ENCODE results near the gene ALDH6A1. TPM values are rescaled to one million over a fixed set of nuclear protein-coding genes. Genes with fewer than 3 reads are reported as not detected.

Gene ALDH6A1
- total and polyA plus RNA-seq, 9 donors: 7.2 to 17.3 (median 12.9) TPM

- no peaks in the 10 kb centered on the region for H3K9me3 ChIP-seq (replicated peaks; ENCODE audit: control insufficient read depth, low read depth, low read length)
- H3K4me1 ChIP-seq (ENCODE audit: control insufficient read depth, insufficient read depth, low read length): peaks cover 9% of the 10 kb centered on the region
- no CpG with 5 or more reads among the region's 1 CpG for WGBS (ENCODE audit: insufficient coverage)
- DNase-seq: no peak
- H3K27ac ChIP-seq (ENCODE audit: low read length): no peak overlapping the region
- no peaks in the 10 kb centered on the region for H3K27me3 ChIP-seq (ENCODE audit: control insufficient read depth, insufficient read depth, low read length)
- no peaks in the 10 kb centered on the region for H3K36me3 ChIP-seq (ENCODE audit: control insufficient read depth, insufficient read depth, low read length)
- peak overlapping the region; percentile 95 for H3K4me3 ChIP-seq (ENCODE audit: low read length)
Measured at GRCh38 chr14:74085828-74086227, 1.6 kb upstream of the ALDH6A1 start.

- H3K36me3 ChIP-seq (ENCODE audit: control insufficient read depth, insufficient read depth, low read length): no peaks in the 10 kb centered on the region
- WGBS (ENCODE audit: insufficient coverage): 0% methylated on average over 19 of the region's 26 CpGs
- no peaks in the 10 kb centered on the region for H3K27me3 ChIP-seq (ENCODE audit: control insufficient read depth, insufficient read depth, low read length)
- H3K4me1 ChIP-seq (ENCODE audit: control insufficient read depth, insufficient read depth, low read length): peaks cover 9% of the 10 kb centered on the region
- H3K27ac ChIP-seq (ENCODE audit: low read length): peak overlapping the region; percentile 82
- H3K9me3 ChIP-seq (replicated peaks; ENCODE audit: control insufficient read depth, low read depth, low read length): no peaks in the 10 kb centered on the region
- no peak for DNase-seq
- peak overlapping the region; percentile 95 for H3K4me3 ChIP-seq (ENCODE audit: low read length)
Measured at GRCh38 chr14:74085047-74085637, 889 bp upstream of the ALDH6A1 start.

- no peaks in the 10 kb centered on the region for H3K36me3 ChIP-seq (ENCODE audit: control insufficient read depth, insufficient read depth, low read length)
- peak overlapping the region; percentile 95 for H3K4me3 ChIP-seq (ENCODE audit: low read length)
- H3K27me3 ChIP-seq (ENCODE audit: control insufficient read depth, insufficient read depth, low read length): no peaks in the 10 kb centered on the region
- WGBS (ENCODE audit: insufficient coverage): 2% methylated on average over 11 of the region's 15 CpGs
- no peaks in the 10 kb centered on the region for H3K9me3 ChIP-seq (replicated peaks; ENCODE audit: control insufficient read depth, low read depth, low read length)
- peak overlapping the region; percentile 91 for H3K27ac ChIP-seq (ENCODE audit: low read length)
- no peak for DNase-seq
- H3K4me1 ChIP-seq (ENCODE audit: control insufficient read depth, insufficient read depth, low read length): peaks cover 9% of the 10 kb centered on the region
Measured at GRCh38 chr14:74083784-74084276, 423 bp downstream of the ALDH6A1 start.

- Histone ChIP-seq H3K4me1 (ENCODE audit: control insufficient read depth, insufficient read depth, low read length) (peaks cover 9% of the 10 kb centered on the region), H3K27ac (ENCODE audit: low read length) (peak overlapping the region; percentile 6), H3K27me3 (ENCODE audit: control insufficient read depth, insufficient read depth, low read length) (no peaks in the 10 kb centered on the region), H3K4me3 (ENCODE audit: low read length) (no peak overlapping the region), H3K36me3 (ENCODE audit: control insufficient read depth, insufficient read depth, low read length) (no peaks in the 10 kb centered on the region), H3K9me3 (replicated peaks; ENCODE audit: control insufficient read depth, low read depth, low read length) (no peaks in the 10 kb centered on the region)
- no CpG with 5 or more reads among the region's 3 CpGs for WGBS (ENCODE audit: insufficient coverage)
- DNase-seq: peak; percentile 7
Measured at GRCh38 chr14:74083161-74083560, 1.1 kb downstream of the ALDH6A1 start.

GRCh38 chr14:74081491-74081890, 2.8 kb downstream of the ALDH6A1 start:
- Histone ChIP-seq H3K36me3 (ENCODE audit: control insufficient read depth, insufficient read depth, low read length) (no peaks in the 10 kb centered on the region), H3K27ac (ENCODE audit: low read length) (peak overlapping the region; percentile 9), H3K9me3 (replicated peaks; ENCODE audit: control insufficient read depth, low read depth, low read length) (no peaks in the 10 kb centered on the region), H3K4me1 (ENCODE audit: control insufficient read depth, insufficient read depth, low read length) (peaks cover 9% of the 10 kb centered on the region), H3K27me3 (ENCODE audit: control insufficient read depth, insufficient read depth, low read length) (no peaks in the 10 kb centered on the region), H3K4me3 (ENCODE audit: low read length) (no peak overlapping the region)
- WGBS (ENCODE audit: insufficient coverage): 93% methylated on average over 2 of the region's 3 CpGs
- DNase-seq: no peak

GRCh38 chr14:74080820-74081460, 3.3 kb downstream of the ALDH6A1 start:
- Histone ChIP-seq H3K4me3 (ENCODE audit: low read length) (no peak overlapping the region), H3K27me3 (ENCODE audit: control insufficient read depth, insufficient read depth, low read length) (no peaks in the 10 kb centered on the region), H3K9me3 (replicated peaks; ENCODE audit: control insufficient read depth, low read depth, low read length) (no peaks in the 10 kb centered on the region), H3K4me1 (ENCODE audit: control insufficient read depth, insufficient read depth, low read length) (peaks cover 9% of the 10 kb centered on the region), H3K27ac (ENCODE audit: low read length) (peak overlapping the region; percentile 9), H3K36me3 (ENCODE audit: control insufficient read depth, insufficient read depth, low read length) (no peaks in the 10 kb centered on the region)
- DNase-seq: peak; percentile 10
- WGBS (ENCODE audit: insufficient coverage): 55% methylated on average over 2 of the region's 4 CpGs

- H3K36me3 ChIP-seq (ENCODE audit: control insufficient read depth, insufficient read depth, low read length): peaks cover 4% of the 10 kb centered on the region
- no peaks in the 10 kb centered on the region for H3K9me3 ChIP-seq (replicated peaks; ENCODE audit: control insufficient read depth, low read depth, low read length)
- WGBS (ENCODE audit: insufficient coverage): 40% methylated on average over 1 of the region's 1 CpG
- no peak overlapping the region for H3K27ac ChIP-seq (ENCODE audit: low read length)
- no peak overlapping the region for H3K4me3 ChIP-seq (ENCODE audit: low read length)
- no peaks in the 10 kb centered on the region for H3K4me1 ChIP-seq (ENCODE audit: control insufficient read depth, insufficient read depth, low read length)
- no peak for DNase-seq
- no peaks in the 10 kb centered on the region for H3K27me3 ChIP-seq (ENCODE audit: control insufficient read depth, insufficient read depth, low read length)
Measured at GRCh38 chr14:74077401-74077800, 6.9 kb downstream of the ALDH6A1 start.

- no peaks in the 10 kb centered on the region for H3K4me1 ChIP-seq (ENCODE audit: control insufficient read depth, insufficient read depth, low read length)
- DNase-seq: no peak
- H3K9me3 ChIP-seq (replicated peaks; ENCODE audit: control insufficient read depth, low read depth, low read length): no peaks in the 10 kb centered on the region
- H3K27ac ChIP-seq (ENCODE audit: low read length): no peak overlapping the region
- H3K27me3 ChIP-seq (ENCODE audit: control insufficient read depth, insufficient read depth, low read length): no peaks in the 10 kb centered on the region
- H3K36me3 ChIP-seq (ENCODE audit: control insufficient read depth, insufficient read depth, low read length): peaks cover 56% of the 10 kb centered on the region
- WGBS (ENCODE audit: insufficient coverage): no CpG with 5 or more reads among the region's 3 CpGs
- no peak overlapping the region for H3K4me3 ChIP-seq (ENCODE audit: low read length)
Measured at GRCh38 chr14:74065746-74066575, 18.3 kb downstream of the ALDH6A1 start.

- Histone ChIP-seq H3K27ac (ENCODE audit: low read length) (no peak overlapping the region), H3K27me3 (ENCODE audit: control insufficient read depth, insufficient read depth, low read length) (no peaks in the 10 kb centered on the region), H3K36me3 (ENCODE audit: control insufficient read depth, insufficient read depth, low read length) (peaks cover 52% of the 10 kb centered on the region), H3K9me3 (replicated peaks; ENCODE audit: control insufficient read depth, low read depth, low read length) (no peaks in the 10 kb centered on the region), H3K4me3 (ENCODE audit: low read length) (no peak overlapping the region), H3K4me1 (ENCODE audit: control insufficient read depth, insufficient read depth, low read length) (no peaks in the 10 kb centered on the region)
- no peak for DNase-seq
- no CpG with 5 or more reads among the region's 3 CpGs for WGBS (ENCODE audit: insufficient coverage)
Measured at GRCh38 chr14:74064883-74065282, 19.4 kb downstream of the ALDH6A1 start.

GRCh38 chr14:74064426-74064825, 19.8 kb downstream of the ALDH6A1 start:
- Histone ChIP-seq H3K27me3 (ENCODE audit: control insufficient read depth, insufficient read depth, low read length) (no peaks in the 10 kb centered on the region), H3K4me1 (ENCODE audit: control insufficient read depth, insufficient read depth, low read length) (no peaks in the 10 kb centered on the region), H3K27ac (ENCODE audit: low read length) (no peak overlapping the region), H3K4me3 (ENCODE audit: low read length) (no peak overlapping the region), H3K36me3 (ENCODE audit: control insufficient read depth, insufficient read depth, low read length) (peaks cover 51% of the 10 kb centered on the region), H3K9me3 (replicated peaks; ENCODE audit: control insufficient read depth, low read depth, low read length) (no peaks in the 10 kb centered on the region)
- DNase-seq: no peak

Data from muscle of leg (tissue), 11 donors.